ENCODE measurements around the gene ARHGAP30.

GRCh38 chr1:161070761-161071160, 1.1 kb upstream of the ARHGAP30 start:
- no peak for TF ChIP-seq CTCF (conservative IDR thresholded peaks at IDR 0.05; ENCODE audit: low read depth, low read length)
- no peak for TF ChIP-seq POLR2A (IDR thresholded peaks at IDR 0.05; ENCODE audit: low read depth, low read length)
- no peak for TF ChIP-seq RFX5 (IDR thresholded peaks at IDR 0.05; ENCODE audit: low read depth, low read length)
- TF ChIP-seq USF2 (IDR thresholded peaks at IDR 0.05; ENCODE audit: low read depth, low read length), result no peak
- TF ChIP-seq MAFK (IDR thresholded peaks at IDR 0.05; ENCODE audit: low read depth, low read length), result no peak
- TF ChIP-seq BHLHE40 (IDR thresholded peaks at IDR 0.05; ENCODE audit: low read depth, low read length), result no peak
- no peak for TF ChIP-seq RAD21 (IDR thresholded peaks at IDR 0.05; ENCODE audit: low read length)
- TF ChIP-seq SMC3 (IDR thresholded peaks at IDR 0.05; ENCODE audit: low read depth, low read length), result no peak
- no peak for TF ChIP-seq MXI1 (IDR thresholded peaks at IDR 0.05; ENCODE audit: borderline replicate concordance, low read depth, low read length)
- TF ChIP-seq ELK1 (IDR thresholded peaks at IDR 0.05; ENCODE audit: borderline replicate concordance, low read depth, low read length), result no peak
- TF ChIP-seq FOS (IDR thresholded peaks at IDR 0.05; ENCODE audit: low read depth, low read length), result no peak
- TF ChIP-seq RCOR1 (IDR thresholded peaks at IDR 0.05; ENCODE audit: insufficient replicate concordance, low read length), result no peak
- TF ChIP-seq MAZ (IDR thresholded peaks at IDR 0.05; ENCODE audit: borderline replicate concordance, low read depth, low read length), result no peak

Data from IMR-90 (cell line).